DOHH2 (cell line): Measurements from ENCODE around the gene PPAT.

Experiments used
- CTCF ChIP-seq: fragments of 200-600 bp; sonication (generic); IDR thresholded peaks from one replicate; pipeline ENCODE4 v1.5.1; 2014; ENCODE audit warnings: antibody characterized with exemption, mild to moderate bottlenecking, low read depth, low read length; ENCODE audit not compliant: poor library complexity, severe bottlenecking
- EZH2phosphoT487 ChIP-seq: fragments of 200-600 bp; sonication (generic); IDR thresholded peaks from 2 replicates; pipeline ENCODE4 v1.6.1; 2017; ENCODE audit warnings: borderline replicate concordance, mild to moderate bottlenecking, antibody characterized with exemption, low read length, moderate library complexity, mixed read lengths

- TF ChIP-seq EZH2phosphoT487 (no peak), CTCF (no peak)
These were observed 9.3 kb upstream of the PPAT start for GRCh38 chr4:56444719-56445118.
